Erythroblast (primary cell): ENCODE measurements around the gene NCS1.

Experiments used
- GATA1 ChIP-seq: IDR thresholded peaks from 2 replicates; pipeline ENCODE4 v1.6.1; 2011; ENCODE audit warnings: low read depth, mild to moderate bottlenecking, control low read depth, low read length, moderate library complexity
- POLR2A ChIP-seq: IDR thresholded peaks from 2 replicates; pipeline ENCODE4 v1.6.1; 2011; ENCODE audit warnings: mild to moderate bottlenecking, low read length

DNA sequence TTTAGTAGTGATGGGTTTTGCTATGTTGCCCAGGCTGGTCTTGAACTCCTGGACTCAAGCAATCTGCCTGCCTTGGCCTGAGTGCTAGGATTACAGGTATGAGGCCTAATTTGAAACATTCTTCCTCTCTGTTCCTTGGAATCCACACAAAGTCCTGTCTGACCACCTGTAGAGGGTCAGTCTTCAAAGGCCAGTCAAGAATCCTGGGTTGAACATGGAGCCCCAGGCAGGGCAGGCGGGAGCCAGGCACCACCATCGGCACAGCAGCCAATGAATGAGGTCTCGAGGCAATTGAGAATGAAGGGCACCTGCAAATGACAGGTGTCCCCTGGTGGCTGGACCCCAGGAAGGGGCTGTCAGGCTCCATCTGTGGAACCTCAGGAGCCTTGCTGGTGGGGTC lies 17.4 kb upstream of the NCS1 start:
- no peak for TF ChIP-seq POLR2A
- TF ChIP-seq GATA1, result no peak
